H1 (cell line): ENCODE measurements around the gene PDE8B. TPM values are rescaled to one million over a fixed set of nuclear protein-coding genes. Genes with fewer than 3 reads are reported as not detected.

Source experiments
- CTCF ChIA-PET: fragments of 300-600 bp; sonication (Branson Sonifier 250); formaldehyde crosslinking; loops from one replicate; lab custom pipeline; 2021; ENCODE audit not compliant: partially characterized antibody; lab: Charles Lee
- POLR2A ChIA-PET: fragments of 300-600 bp; sonication (Branson Sonifier 250); formaldehyde crosslinking; loops from one replicate; lab custom pipeline; 2021; ENCODE audit warnings: inconsistent platforms; ENCODE audit not compliant: partially characterized antibody; lab: Charles Lee
- DNase-seq, 2 experiments: peaks; one replicate each; pipeline versions ENCODE4 v3.0.0 to v3.0.0-alpha.2; 2010 to 2022; ENCODE audit warnings: low spot score in 2 of 2, low read depth in 1 of 2, mixed read lengths in 1 of 2
- FAIRE-seq: peaks from 2 replicates; lab custom pipeline; 2011; peaks lifted over from hg19 to GRCh38; lab: Jason Lieb, UNC
- H2AFZ ChIP-seq: 2 replicates; pipeline ENCODE4 v1.8.1; 2012; ENCODE audit warnings: low read length, inconsistent platforms
- H2AK5ac ChIP-seq: 2 replicates; pipeline ENCODE4 v1.6.1; 2013; ENCODE audit warnings: low read depth, low read length
- H2BK120ac ChIP-seq: replicated peaks from 2 replicates; pipeline ENCODE3; 2013; ENCODE audit warnings: low read depth, low read length, inconsistent platforms
- H2BK12ac ChIP-seq: 2 replicates; pipeline ENCODE4 v1.6.1; 2013; ENCODE audit warnings: low read depth, low read length
- H2BK15ac ChIP-seq: 2 replicates; pipeline ENCODE4 v1.6.1; 2013; ENCODE audit warnings: low read length
- H2BK20ac ChIP-seq: 2 replicates; pipeline ENCODE4 v1.6.1; 2013; ENCODE audit warnings: low read length
- H2BK5ac ChIP-seq: 2 replicates; pipeline ENCODE4 v1.6.1; 2013; ENCODE audit warnings: low read depth, low read length
- H3K14ac ChIP-seq: 2 replicates; pipeline ENCODE4 v1.6.1; 2013; ENCODE audit warnings: inconsistent platforms; ENCODE audit not compliant: insufficient read length
- H3K18ac ChIP-seq: 2 replicates; pipeline ENCODE4 v1.6.1; 2013; ENCODE audit warnings: low read length; ENCODE audit errors: extremely low read depth
- H3K23ac ChIP-seq: 2 replicates; pipeline ENCODE4 v1.6.1; 2013; ENCODE audit warnings: inconsistent platforms; ENCODE audit not compliant: insufficient read length
- H3K23me2 ChIP-seq: 2 replicates; pipeline ENCODE4 v1.6.1; 2013; ENCODE audit warnings: low read depth, low read length
- H3K27ac ChIP-seq: 2 replicates; pipeline ENCODE4 v1.6.1; 2011; ENCODE audit warnings: low read depth, low read length, inconsistent platforms
- H3K27me3 ChIP-seq, 4 experiments: replicated peaks in 1 of 4; 1 replicate in 1 of 4; 2 replicates in 3 of 4; pipeline versions ENCODE4 v1.6.1 to v1.8.1; 2011 to 2013; ENCODE audit warnings: low read length in 3 of 4, mild to moderate bottlenecking in 3 of 4, inconsistent platforms in 2 of 4, mixed read lengths in 2 of 4, moderate library complexity in 1 of 4; ENCODE audit not compliant: control insufficient read depth in 3 of 4, insufficient read depth in 3 of 4; ENCODE audit errors: extremely low read depth in 1 of 4
- H3K36me3 ChIP-seq, 4 experiments: 2 replicates each; pipeline versions ENCODE4 v1.6.1 to v1.8.1; 2011 to 2013; ENCODE audit warnings: mild to moderate bottlenecking in 4 of 4, low read length in 3 of 4, moderate library complexity in 2 of 4, control low read depth in 1 of 4, inconsistent platforms in 1 of 4; ENCODE audit not compliant: insufficient read depth in 4 of 4, control insufficient read depth in 2 of 4
- H3K4ac ChIP-seq: replicated peaks from 2 replicates; pipeline ENCODE3; 2013; ENCODE audit warnings: low read length, low read depth, mixed read lengths, inconsistent platforms; ENCODE audit not compliant: insufficient read length
- H3K4me1 ChIP-seq, 4 experiments: replicated peaks in 1 of 4; 1 replicate in 1 of 4; 2 replicates in 3 of 4; pipeline versions ENCODE4 v1.6.1 to v1.8.1; 2011 to 2013; ENCODE audit warnings: low read length in 3 of 4, inconsistent platforms in 2 of 4, mixed read lengths in 1 of 4; ENCODE audit not compliant: insufficient read depth in 4 of 4, control insufficient read depth in 3 of 4
- H3K4me2 ChIP-seq, 2 experiments: 2 replicates each; pipeline versions ENCODE4 v1.6.1 to v1.8.1; 2011 to 2013; ENCODE audit warnings: low read depth in 2 of 2, low read length in 2 of 2, control low read depth in 1 of 2, inconsistent platforms in 1 of 2, mild to moderate bottlenecking in 1 of 2; ENCODE audit not compliant: insufficient read depth in 1 of 2
- H3K4me3 ChIP-seq, 4 experiments: fragments of 200-600, 300-600 bp in 1 of 4; sonication (generic), shearing (Covaris generic), sonication (Bioruptor Twin) in 1 of 4; 2 replicates each; pipeline versions ENCODE4 v1.5.1 to v1.8.1; 2011 to 2016; ENCODE audit warnings: low read length in 4 of 4, low read depth in 3 of 4, control low read depth in 2 of 4, inconsistent platforms in 2 of 4, mild to moderate bottlenecking in 2 of 4, mixed read lengths in 1 of 4, moderate library complexity in 1 of 4; ENCODE audit not compliant: insufficient read depth in 2 of 4; ENCODE audit errors: extremely low read depth in 1 of 4
- H3K56ac ChIP-seq: replicated peaks from 2 replicates; pipeline ENCODE3; 2013; ENCODE audit warnings: low read depth, mild to moderate bottlenecking, mixed read lengths, low read length, inconsistent platforms; ENCODE audit not compliant: insufficient read length
- H3K79me1 ChIP-seq: 2 replicates; pipeline ENCODE4 v1.6.1; 2013; ENCODE audit warnings: low read depth, low read length, control low read depth
- H3K79me2 ChIP-seq, 2 experiments: 2 replicates each; pipeline versions ENCODE4 v1.6.1 to v1.8.1; 2012 to 2013; ENCODE audit warnings: low read length in 2 of 2, mild to moderate bottlenecking in 2 of 2, inconsistent platforms in 1 of 2; ENCODE audit not compliant: insufficient read depth in 2 of 2, control insufficient read depth in 1 of 2
- H3K9ac ChIP-seq, 4 experiments: replicated peaks in 1 of 4; 1 replicate in 1 of 4; 2 replicates in 3 of 4; pipeline versions ENCODE4 v1.6.1 to v1.8.1; 2011 to 2013; ENCODE audit warnings: low read depth in 3 of 4, low read length in 3 of 4, control low read depth in 2 of 4, mild to moderate bottlenecking in 2 of 4, moderate library complexity in 2 of 4, inconsistent platforms in 1 of 4; ENCODE audit errors: extremely low read depth in 1 of 4
- H3K9me3 ChIP-seq, 2 experiments: 2 replicates each; pipeline versions ENCODE4 v1.6.1 to v1.8.1; 2012 to 2013; ENCODE audit warnings: mild to moderate bottlenecking in 2 of 2, moderate library complexity in 2 of 2, control low read depth in 1 of 2, inconsistent platforms in 1 of 2, low read depth in 1 of 2, low read length in 1 of 2, mixed read lengths in 1 of 2; ENCODE audit not compliant: insufficient read depth in 2 of 2
- H4K20me1 ChIP-seq, 2 experiments: replicated peaks in 1 of 2; 2 replicates each; pipeline versions ENCODE3 to v1.8.1; 2011 to 2013; ENCODE audit warnings: inconsistent platforms in 2 of 2, low read length in 2 of 2, mild to moderate bottlenecking in 1 of 2; ENCODE audit not compliant: insufficient read depth in 2 of 2, control insufficient read depth in 1 of 2
- H4K5ac ChIP-seq: 2 replicates; pipeline ENCODE4 v1.6.1; 2013; ENCODE audit warnings: low read length, low read depth, mixed read lengths, inconsistent platforms; ENCODE audit not compliant: insufficient read length
- H4K8ac ChIP-seq: 2 replicates; pipeline ENCODE4 v1.8.0; 2013; ENCODE audit warnings: mild to moderate bottlenecking, moderate library complexity, low read length, inconsistent platforms; ENCODE audit not compliant: insufficient read depth; ENCODE audit errors: extremely low read depth
- H4K91ac ChIP-seq: replicated peaks from 2 replicates; pipeline ENCODE3; 2013; ENCODE audit warnings: low read length, mixed read lengths, inconsistent platforms; ENCODE audit not compliant: insufficient read length
- CBX5 ChIP-seq: fragments of 300-800, 300-1000 bp; sonication (generic); IDR thresholded peaks from 2 replicates; pipeline ENCODE4 v1.7.1; 2016; ENCODE audit warnings: antibody characterized with exemption, low read length, low read depth
- FOSL1 ChIP-seq: IDR thresholded peaks from 2 replicates; pipeline ENCODE4 v1.6.1; 2011; ENCODE audit warnings: mild to moderate bottlenecking, low read depth, low read length, moderate library complexity; ENCODE audit not compliant: insufficient read depth
- KDM1A ChIP-seq: fragments of 200-600, 300-600 bp; sonication (generic); IDR thresholded peaks from 2 replicates; pipeline ENCODE4 v1.7.1; 2016; ENCODE audit warnings: mild to moderate bottlenecking, low read length, borderline replicate concordance
- POLR2A ChIP-seq, 2 experiments: IDR thresholded peaks; 1 replicate in 1 of 2; 2 replicates in 1 of 2; pipeline ENCODE4 v1.6.1; 2011; ENCODE audit warnings: low read depth in 2 of 2, low read length in 2 of 2, mild to moderate bottlenecking in 2 of 2; ENCODE audit errors: control extremely low read depth in 1 of 2
- TAF7 ChIP-seq: optimal IDR thresholded peaks from 2 replicates; pipeline ENCODE3; 2011; ENCODE audit warnings: low read depth, mild to moderate bottlenecking, inconsistent platforms, low read length, moderate library complexity, borderline replicate concordance
- YY1 ChIP-seq: IDR thresholded peaks from 2 replicates; pipeline ENCODE4 v1.6.1; 2011; ENCODE audit warnings: low read depth, mild to moderate bottlenecking, low read length
- WGBS, 2 experiments: shearing (Covaris generic) in 1 of 2; methylation state at CpG; one replicate each; pipeline versions ENCODE4 v1.1.6 to v1.1.7; 2013 to 2015; ENCODE audit warnings: low lambda C conversion rate in 2 of 2, mixed read lengths in 2 of 2, inconsistent platforms in 1 of 2, low coverage in 1 of 2, missing lambda C conversion rate in 1 of 2; ENCODE audit not compliant: insufficient replicate concordance in 2 of 2, insufficient coverage in 1 of 2, insufficient read length in 1 of 2; ENCODE audit errors: extremely low coverage in 1 of 2, missing lambda C conversion rate in 1 of 2; 5-methylcytosine and 5-hydroxymethylcytosine counted together
- polyA plus RNA-seq, 7 experiments: library from polyadenylated mRNA; depleted of rRNA in 3 of 7; stranded (reverse) in 5 of 7; unstranded in 2 of 7; fragments of >200 nt in 5 of 7; fragments of 200-250 nt in 2 of 7; gene quantifications; 1 replicate in 5 of 7; 2 replicates in 1 of 7; 4 replicates in 1 of 7; pipeline versions ENCODE4 v1.2.1 to v1.2.3, GENCODE V29; 2011 to 2013; ENCODE audit warnings: missing spikeins in 2 of 7, mixed read lengths in 2 of 7
- total RNA-seq: library from RNA; stranded (reverse); fragmentation: NEBNext Ultra II Directional; extraction: Animal tissue kit (Norgen Biotek cat#: 25700); gene quantifications from 2 replicates; pipeline ENCODE4 v1.2.1, GENCODE V29; 2021

The PDE8B gene
- total and polyA plus RNA-seq, 2 of the 8 experiments (the other 6 are each of a cell fraction or from before 2014, with no cell fraction given), result 0.32 to 1.1 TPM

GRCh38 chr5:77222722-77223121 lies 12.2 kb downstream of the PDE8B start:
- CTCF ChIA-PET, result interaction anchor here (1.2 to 1.4 kb wide), 2 partner anchors 9 to 16 kb away, joined by 3 to 6 read pairs; no protein-coding TSS in a partner anchor

More at GRCh38 chr5:77222722-77223121, 12.2 kb downstream of the PDE8B start:
- Histone ChIP-seq H4K5ac (no peak overlapping the region), H3K27me3 (no peaks in the 10 kb centered on the region; a peak in 1 of 7 replicates), H3K23ac (no peak overlapping the region), H2BK120ac (no peak overlapping the region), H3K4ac (no peak overlapping the region), H4K8ac (no peak overlapping the region), H3K23me2 (no peaks in the 10 kb centered on the region), H3K4me2 (no peak overlapping the region), H4K20me1 (no peaks in the 10 kb centered on the region), H3K9ac (no peak overlapping the region)
- no peak for FAIRE-seq
- no peak for TF ChIP-seq TAF7
- TF ChIP-seq FOSL1, result no peak
- TF ChIP-seq KDM1A, result no peak
- no peak for TF ChIP-seq POLR2A (IDR thresholded peaks at IDR 0.05; ENCODE audit: control extremely low read depth in 1 of 2, low read depth in 2 of 2, low read length in 2 of 2)
- TF ChIP-seq YY1, result no peak
- no peak for TF ChIP-seq CBX5
- TF ChIP-seq, all 59 proteins: peak for 0
- H2BK20ac ChIP-seq, result no peak overlapping the region
- H3K4me3 ChIP-seq, result no peak overlapping the region
- H4K91ac ChIP-seq, result no peak overlapping the region
- no peak overlapping the region for H2AFZ ChIP-seq
- 94% methylated on average over 1 of the region's 1 CpG; no CpG with 5 or more reads in 1 of the 2 experiments for WGBS, 2 experiments
- H2BK5ac ChIP-seq, result no peak overlapping the region
- H3K14ac ChIP-seq, result no peak overlapping the region
- no peak for DNase-seq
- H3K27ac ChIP-seq, result no peak overlapping the region
- no peaks in the 10 kb centered on the region for H3K36me3 ChIP-seq
- H3K79me2 ChIP-seq, result no peaks in the 10 kb centered on the region
- H2BK15ac ChIP-seq, result no peak overlapping the region
- no peaks in the 10 kb centered on the region for H3K4me1 ChIP-seq
- H2BK12ac ChIP-seq, result no peak overlapping the region
- no peak overlapping the region for H3K18ac ChIP-seq
- no peak overlapping the region for H2AK5ac ChIP-seq
- POLR2A ChIA-PET, result no interaction called here
- H3K79me1 ChIP-seq, result no peaks in the 10 kb centered on the region
- H3K9me3 ChIP-seq, result no peaks in the 10 kb centered on the region
- H3K56ac ChIP-seq, result no peak overlapping the region
